Measurements from ENCODE around the gene TCF7L2. TPM values are rescaled to one million over a fixed set of nuclear protein-coding genes. Genes with fewer than 3 reads are reported as not detected.

The TCF7L2 gene
- total and polyA plus RNA-seq, 12 donors = 8.7 to 24.7 (median 14.8) TPM

DNA sequence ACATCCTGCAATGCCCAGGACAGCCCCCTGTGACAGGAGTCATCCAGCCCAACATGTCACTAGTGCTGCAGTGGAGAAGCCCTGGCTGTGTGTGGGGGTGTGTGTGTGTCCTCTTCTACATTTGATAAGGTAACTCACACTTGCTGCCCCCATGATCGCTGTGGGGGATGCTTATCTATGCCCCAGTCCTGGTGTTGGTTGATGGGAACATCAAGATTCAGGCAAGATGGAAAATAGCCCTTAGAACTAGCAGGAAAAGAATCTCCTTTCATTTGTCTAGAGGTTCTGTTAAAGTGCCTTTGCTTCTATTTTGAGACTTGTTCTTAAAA, 52.4 kb downstream of the TCF7L2 start:
- 77 to 100% (median 86%) methylated on average over 1 of the region's 1 CpG for WGBS, 4 donors
- intact Hi-C loops (cut with DNase I) = no loop called here
- Histone ChIP-seq H3K36me3 (replicated peaks in 1 of 2) (no peaks in the 10 kb centered on the region), H3K4me1 (replicated peaks in 1 of 2) (peaks cover 9 to 10% of the 10 kb centered on the region in 2 donors), H3K9me3 (replicated peaks in 1 of 3) (no peaks in the 10 kb centered on the region), H3K27me3 (no peaks in the 10 kb centered on the region), H3K4me3 (no peak overlapping the region), H3K27ac (no peak overlapping the region)
- TF ChIP-seq, protein P1, sequence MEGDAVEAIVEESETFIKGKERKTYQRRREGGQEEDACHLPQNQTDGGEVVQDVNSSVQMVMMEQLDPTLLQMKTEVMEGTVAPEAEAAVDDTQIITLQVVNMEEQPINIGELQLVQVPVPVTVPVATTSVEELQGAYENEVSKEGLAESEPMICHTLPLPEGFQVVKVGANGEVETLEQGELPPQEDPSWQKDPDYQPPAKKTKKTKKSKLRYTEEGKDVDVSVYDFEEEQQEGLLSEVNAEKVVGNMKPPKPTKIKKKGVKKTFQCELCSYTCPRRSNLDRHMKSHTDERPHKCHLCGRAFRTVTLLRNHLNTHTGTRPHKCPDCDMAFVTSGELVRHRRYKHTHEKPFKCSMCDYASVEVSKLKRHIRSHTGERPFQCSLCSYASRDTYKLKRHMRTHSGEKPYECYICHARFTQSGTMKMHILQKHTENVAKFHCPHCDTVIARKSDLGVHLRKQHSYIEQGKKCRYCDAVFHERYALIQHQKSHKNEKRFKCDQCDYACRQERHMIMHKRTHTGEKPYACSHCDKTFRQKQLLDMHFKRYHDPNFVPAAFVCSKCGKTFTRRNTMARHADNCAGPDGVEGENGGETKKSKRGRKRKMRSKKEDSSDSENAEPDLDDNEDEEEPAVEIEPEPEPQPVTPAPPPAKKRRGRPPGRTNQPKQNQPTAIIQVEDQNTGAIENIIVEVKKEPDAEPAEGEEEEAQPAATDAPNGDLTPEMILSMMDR (IDR thresholded peaks at IDR 0.05) = no peak
- TF ChIP-seq POLR2A (IDR thresholded peaks at IDR 0.05) = no peak
- DNase-seq = no peak

DNA sequence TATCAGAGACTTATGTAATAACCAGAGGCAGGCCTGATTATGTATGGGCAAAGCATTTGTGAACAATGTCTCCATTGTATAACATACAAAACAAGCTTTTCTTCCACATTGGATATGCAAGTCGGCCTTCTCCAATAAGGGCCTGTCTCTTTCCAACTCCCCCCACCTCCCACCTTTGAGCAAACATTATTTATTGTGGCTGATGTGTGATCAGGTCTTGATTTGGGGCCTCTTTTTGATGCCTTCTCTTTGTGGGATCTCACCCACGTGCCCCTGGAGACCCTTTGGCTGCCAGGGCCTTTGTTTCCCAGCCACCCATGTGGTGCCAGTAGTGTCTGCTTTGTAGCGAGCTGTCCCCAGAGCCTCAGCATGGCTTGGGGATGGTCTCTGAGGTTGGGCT, 53.0 kb downstream of the TCF7L2 start:
- H3K27me3 ChIP-seq = no peaks in the 10 kb centered on the region
- TF ChIP-seq, protein P1 (IDR thresholded peaks at IDR 0.05) = no peak
- no peak for TF ChIP-seq POLR2A (IDR thresholded peaks at IDR 0.05)
- peaks cover 9 to 10% of the 10 kb centered on the region in 2 donors for H3K4me1 ChIP-seq (replicated peaks in 1 of 2)
- intact Hi-C loops (cut with DNase I) = no loop called here
- no peak overlapping the region for H3K27ac ChIP-seq
- 85 to 98% (median 92%) methylated on average over 3 of the region's 3 CpGs for WGBS, 4 donors
- H3K4me3 ChIP-seq = no peak overlapping the region
- no peaks in the 10 kb centered on the region for H3K36me3 ChIP-seq (replicated peaks in 1 of 2)
- no peaks in the 10 kb centered on the region for H3K9me3 ChIP-seq (replicated peaks in 1 of 3)
- DNase-seq = no peak

DNA sequence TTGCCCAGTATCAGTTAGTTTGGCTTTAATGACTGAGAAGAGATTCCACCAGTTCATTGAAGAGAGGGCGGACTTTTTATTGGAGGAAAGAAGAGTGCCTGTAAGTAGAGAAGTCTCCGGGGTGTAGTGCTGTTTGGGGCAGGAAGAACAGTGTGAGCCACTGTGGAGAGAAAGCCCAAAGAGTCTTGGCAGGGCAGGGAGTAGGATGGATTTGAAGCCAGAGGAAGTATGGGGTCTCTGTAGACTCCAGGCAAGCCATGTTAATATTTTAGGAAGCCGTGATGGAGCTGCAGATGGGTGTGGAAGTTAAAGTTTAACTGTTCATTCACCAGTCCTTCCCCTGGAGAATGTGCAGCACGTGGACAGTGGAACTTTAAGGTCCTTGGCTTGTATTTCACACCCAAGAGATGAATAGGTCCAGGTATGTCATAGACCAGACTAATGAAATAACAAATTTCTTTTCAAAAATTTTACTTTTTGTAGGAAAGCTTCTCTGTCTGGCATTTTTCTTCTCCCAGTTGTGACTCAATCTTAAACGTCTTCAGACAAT, 54.1 kb downstream of the TCF7L2 start:
- Histone ChIP-seq H3K27ac (no peak overlapping the region), H3K4me1 (replicated peaks in 1 of 2) (peaks cover 9 to 10% of the 10 kb centered on the region in 2 donors)
- WGBS, 4 donors = 81 to 87% (median 84%) methylated on average over 5 of the region's 5 CpGs

DNA sequence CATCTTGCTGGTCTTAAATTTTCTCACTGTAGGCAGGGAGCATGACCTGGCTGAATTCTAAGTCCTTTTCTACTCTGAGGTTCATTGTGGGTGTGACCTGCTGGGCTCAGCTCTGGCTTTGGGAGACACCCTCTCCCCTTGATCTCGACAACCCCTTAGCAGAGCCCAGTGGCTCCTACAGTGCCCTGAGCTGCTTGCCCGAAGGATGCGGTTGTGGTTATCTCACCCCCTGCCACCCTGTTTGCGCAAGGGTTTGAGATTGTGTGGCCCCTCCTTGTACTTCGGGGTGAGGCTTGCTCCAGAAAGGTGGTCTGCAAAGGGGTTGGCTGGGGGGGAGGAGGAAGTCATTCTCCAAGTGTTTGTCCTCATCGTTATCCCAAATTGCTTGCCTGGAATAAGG, 55.3 kb downstream of the TCF7L2 start:
- Histone ChIP-seq H3K4me3 (no peak overlapping the region), H3K36me3 (replicated peaks in 1 of 2) (no peaks in the 10 kb centered on the region), H3K27me3 (no peaks in the 10 kb centered on the region), H3K27ac (peak overlapping the region in 1 of 5 donors; percentile 14), H3K9me3 (replicated peaks in 1 of 3) (no peaks in the 10 kb centered on the region), H3K4me1 (replicated peaks in 1 of 2) (peaks cover 9 to 10% of the 10 kb centered on the region in 2 donors)
- WGBS, 4 donors = 77 to 88% (median 83%) methylated on average over 6 of the region's 6 CpGs
- no peak for DNase-seq
- no peak for TF ChIP-seq POLR2A (IDR thresholded peaks at IDR 0.05)
- TF ChIP-seq, protein P1 (IDR thresholded peaks at IDR 0.05) = no peak
- intact Hi-C loops (cut with DNase I) = no loop called here

More for the DNA sequence above, 54.1 kb downstream of the TCF7L2 start:
- no peak for DNase-seq
- Histone ChIP-seq H3K36me3 (replicated peaks in 1 of 2) (no peaks in the 10 kb centered on the region), H3K9me3 (replicated peaks in 1 of 3) (no peaks in the 10 kb centered on the region), H3K27me3 (no peaks in the 10 kb centered on the region), H3K4me3 (no peak overlapping the region)
- no peak for TF ChIP-seq POLR2A (IDR thresholded peaks at IDR 0.05)
- TF ChIP-seq, protein P1 (IDR thresholded peaks at IDR 0.05) = no peak
- intact Hi-C loops (cut with DNase I) = no loop called here

All from adrenal gland (tissue), 12 donors.